Mesodermal cell (in vitro differentiated cells): ENCODE results near the gene CACNA2D4.

Experiments
- H3K27ac ChIP-seq: 2 replicates; pipeline ENCODE4 v1.7.0; 2013; ENCODE audit warnings: mild to moderate bottlenecking, low read depth, low read length, moderate library complexity; ENCODE audit not compliant: severe bottlenecking
- H3K36me3 ChIP-seq: 2 replicates; pipeline ENCODE4 v1.7.1; 2013; ENCODE audit warnings: mild to moderate bottlenecking, low read length, moderate library complexity; ENCODE audit not compliant: control insufficient read depth, insufficient read depth
- H3K4me1 ChIP-seq: one replicate; pipeline ENCODE4 v1.7.1; 2013; ENCODE audit warnings: mild to moderate bottlenecking, low read length; ENCODE audit not compliant: insufficient read depth, control insufficient read depth, poor library complexity, severe bottlenecking
- H3K4me3 ChIP-seq: 2 replicates; pipeline ENCODE4 v1.7.0; 2013; ENCODE audit warnings: low read length, control low read depth, mild to moderate bottlenecking; ENCODE audit not compliant: insufficient read depth, poor library complexity, severe bottlenecking; ENCODE audit errors: extremely low read depth
- H3K9me3 ChIP-seq: 2 replicates; pipeline ENCODE4 v1.7.1; 2013; ENCODE audit warnings: mild to moderate bottlenecking, low read length, moderate library complexity; ENCODE audit not compliant: control insufficient read depth
- WGBS, 2 experiments: methylation state at CpG; one replicate each; pipeline ENCODE4 v1.1.5; 2013; ENCODE audit warnings: missing lambda C conversion rate in 2 of 2; ENCODE audit not compliant: insufficient coverage in 2 of 2; 5-methylcytosine and 5-hydroxymethylcytosine counted together

Gene CACNA2D4

GRCh38 chr12:1761857-1762256 lies 156.6 kb downstream of the CACNA2D4 start:
- H3K4me1 ChIP-seq = peaks cover 7% of the 10 kb centered on the region
- H3K36me3 ChIP-seq = peaks cover 21% of the 10 kb centered on the region
- H3K27ac ChIP-seq = no peak overlapping the region
- H3K4me3 ChIP-seq = no peak overlapping the region
- H3K9me3 ChIP-seq = no peaks in the 10 kb centered on the region
- 93 to 95% methylated on average over 3 of the region's 3 CpGs for WGBS, 2 experiments

DNA sequence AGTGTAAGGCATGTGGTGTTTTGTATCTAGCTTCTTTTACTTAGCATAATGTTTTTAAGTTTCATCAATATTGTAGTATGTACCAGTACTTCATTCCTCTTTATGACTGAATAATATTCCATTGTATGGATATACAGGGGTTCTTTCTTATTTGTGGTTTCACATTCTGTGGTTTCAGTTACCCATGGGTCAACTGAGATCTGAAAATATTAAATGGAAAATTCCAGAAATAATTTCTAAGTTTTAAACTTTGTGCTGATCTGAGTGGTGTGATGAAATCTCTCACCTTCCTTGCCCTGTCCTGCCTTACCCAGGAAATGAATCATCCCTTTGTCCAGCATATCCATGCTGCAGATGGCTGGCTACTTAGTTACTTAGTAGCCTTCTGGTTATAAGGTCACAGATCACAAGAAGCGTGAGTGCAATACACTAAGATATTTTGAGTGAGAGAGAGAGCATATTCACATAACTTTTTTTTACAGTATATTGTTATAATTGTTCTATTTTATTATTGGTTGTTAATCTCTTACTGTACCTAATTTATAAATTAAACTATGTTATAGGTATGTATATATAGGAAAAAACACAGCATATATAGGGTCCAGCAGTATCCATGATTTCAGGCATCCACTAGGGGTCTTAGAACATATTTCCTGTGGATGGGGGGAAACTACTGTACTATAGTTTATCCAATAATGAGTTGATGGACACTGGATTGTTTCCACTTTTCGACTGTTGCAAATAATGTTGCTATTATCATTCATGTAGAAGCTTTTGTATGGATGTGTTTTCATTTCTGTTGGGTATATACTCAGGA lies 157.7 kb downstream of the CACNA2D4 start:
- Histone ChIP-seq H3K9me3 (no peaks in the 10 kb centered on the region), H3K4me1 (peaks cover 7% of the 10 kb centered on the region), H3K4me3 (no peak overlapping the region), H3K36me3 (peaks cover 27% of the 10 kb centered on the region), H3K27ac (peak overlapping the region; percentile 65)
- WGBS, 2 experiments = 100% methylated on average over 1 of the region's 2 CpGs

- H3K27ac ChIP-seq = no peak overlapping the region
- H3K36me3 ChIP-seq = peaks cover 34% of the 10 kb centered on the region
- no peaks in the 10 kb centered on the region for H3K9me3 ChIP-seq
- peaks cover 7% of the 10 kb centered on the region for H3K4me1 ChIP-seq
- 80 to 90% methylated on average over 1 to 2 of the region's 4 CpGs for WGBS, 2 experiments
- no peak overlapping the region for H3K4me3 ChIP-seq
Observed at GRCh38 chr12:1758887-1759286, 159.6 kb downstream of the CACNA2D4 start.

DNA sequence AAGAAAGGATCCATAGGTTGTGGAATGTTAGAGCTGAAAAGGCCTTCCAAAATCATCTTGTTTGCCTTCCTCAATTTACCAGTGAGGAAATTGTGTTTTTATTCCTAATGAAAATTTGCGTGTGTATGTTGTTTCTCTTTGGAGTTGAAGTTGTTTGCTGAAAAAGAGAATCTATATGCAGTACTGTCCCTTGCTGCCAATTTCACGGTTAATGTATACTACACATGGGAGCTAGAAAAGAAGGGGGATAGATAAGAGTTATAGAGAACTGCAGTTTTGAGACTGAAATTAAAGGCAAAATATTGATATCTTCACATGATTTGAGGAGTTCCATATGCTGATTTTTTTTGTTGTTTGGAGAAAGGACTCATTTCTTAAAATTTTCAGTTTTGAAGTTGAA lies 160.1 kb downstream of the CACNA2D4 start:
- no peaks in the 10 kb centered on the region for H3K9me3 ChIP-seq
- peaks cover 29% of the 10 kb centered on the region for H3K36me3 ChIP-seq
- WGBS, 2 experiments = 88 to 100% methylated on average over 2 of the region's 2 CpGs
- peaks cover 7% of the 10 kb centered on the region for H3K4me1 ChIP-seq
- no peak overlapping the region for H3K4me3 ChIP-seq
- no peak overlapping the region for H3K27ac ChIP-seq

DNA sequence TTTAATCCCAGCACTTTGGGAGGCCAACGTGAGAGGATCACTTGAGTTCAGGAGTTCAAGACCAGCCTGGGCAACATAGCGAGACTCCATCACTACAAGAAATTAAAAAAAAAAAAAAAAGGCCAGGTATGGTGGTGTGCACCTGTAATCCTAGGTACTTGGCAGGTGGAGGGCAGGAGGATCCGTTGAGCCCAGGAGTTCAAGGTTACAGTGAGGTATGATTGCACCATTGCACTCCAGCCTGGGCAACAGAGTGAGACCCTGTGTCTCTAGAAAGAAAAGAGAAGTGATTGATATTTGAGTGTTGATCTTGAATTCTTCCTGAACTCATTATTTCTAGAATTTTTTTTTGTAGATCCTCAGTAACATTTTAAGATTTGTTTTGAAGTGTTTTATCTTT lies 168.2 kb downstream of the CACNA2D4 start:
- Histone ChIP-seq H3K4me3 (no peak overlapping the region), H3K27ac (no peak overlapping the region), H3K9me3 (peaks cover 18% of the 10 kb centered on the region), H3K4me1 (no peaks in the 10 kb centered on the region), H3K36me3 (peaks cover 28% of the 10 kb centered on the region)
- WGBS, 2 experiments = 83 to 88% methylated on average over 1 of the region's 3 CpGs

DNA sequence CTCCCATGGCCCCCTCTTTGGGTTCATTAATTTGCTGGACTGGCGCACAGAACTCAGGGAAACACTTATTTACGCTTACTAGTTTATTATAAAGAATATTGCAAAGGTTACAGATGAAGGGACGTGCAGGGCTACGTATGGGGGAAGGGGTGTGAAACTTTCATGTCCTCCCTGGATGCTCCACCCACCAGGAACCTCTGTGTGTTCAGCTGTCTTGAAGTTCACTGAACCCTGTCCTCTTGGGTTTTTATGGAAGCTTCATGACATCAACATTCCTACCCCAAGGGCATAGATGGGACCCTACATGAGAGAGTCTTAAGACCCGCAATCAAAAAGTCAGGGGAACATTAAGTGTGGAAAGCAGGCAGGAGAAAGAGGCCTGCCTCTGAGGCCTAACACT lies 169.4 kb downstream of the CACNA2D4 start:
- Histone ChIP-seq H3K36me3 (peaks cover 25% of the 10 kb centered on the region), H3K9me3 (peaks cover 18% of the 10 kb centered on the region), H3K4me1 (no peaks in the 10 kb centered on the region), H3K4me3 (no peak overlapping the region), H3K27ac (no peak overlapping the region)
- WGBS, 2 experiments = 95% methylated on average over 3 of the region's 5 CpGs; no CpG with 5 or more reads in 1 of the 2 experiments

- Histone ChIP-seq H3K27ac (no peak overlapping the region), H3K9me3 (peaks cover 18% of the 10 kb centered on the region), H3K36me3 (peaks cover 32% of the 10 kb centered on the region), H3K4me3 (no peak overlapping the region), H3K4me1 (no peaks in the 10 kb centered on the region)
- WGBS, 2 experiments = 92 to 100% methylated on average over 1 to 2 of the region's 2 CpGs
Observed at GRCh38 chr12:1747609-1748008, 170.8 kb downstream of the CACNA2D4 start.

GRCh38 chr12:1744932-1745331 lies 173.5 kb downstream of the CACNA2D4 start:
- Histone ChIP-seq H3K4me1 (peaks cover 12% of the 10 kb centered on the region), H3K4me3 (no peak overlapping the region), H3K36me3 (peaks cover 28% of the 10 kb centered on the region), H3K9me3 (peaks cover 18% of the 10 kb centered on the region), H3K27ac (no peak overlapping the region)
- WGBS, 2 experiments = 85 to 91% methylated on average over 1 to 2 of the region's 2 CpGs
